Skeletal muscle satellite cell (primary cell): ENCODE data around the gene LEMD2.

Experiments
- H3K27me3 ChIP-seq: 2 replicates; pipeline ENCODE4 v1.7.0; 2013; ENCODE audit warnings: low read length; ENCODE audit not compliant: control insufficient read depth, insufficient read depth
- H3K36me3 ChIP-seq: 2 replicates; pipeline ENCODE4 v1.7.0; 2013; ENCODE audit warnings: mild to moderate bottlenecking, control low read depth, low read length; ENCODE audit not compliant: insufficient read depth
- H3K4me1 ChIP-seq: 2 replicates; pipeline ENCODE4 v1.7.0; 2013; ENCODE audit warnings: low read length; ENCODE audit not compliant: control insufficient read depth, insufficient read depth
- H3K4me2 ChIP-seq: 2 replicates; pipeline ENCODE4 v1.7.0; 2013; ENCODE audit warnings: mild to moderate bottlenecking, low read length
- H3K4me3 ChIP-seq: 2 replicates; pipeline ENCODE4 v1.7.0; 2013; ENCODE audit warnings: low read length
- H3K9ac ChIP-seq: 2 replicates; pipeline ENCODE4 v1.7.0; 2013; ENCODE audit warnings: mild to moderate bottlenecking, low read depth, low read length, moderate library complexity
- H3K9me3 ChIP-seq: replicated peaks from 2 replicates; pipeline ENCODE4 v1.7.0; 2013; ENCODE audit warnings: mild to moderate bottlenecking, control low read depth, low read length

Gene LEMD2

GRCh38 chr6:33727932-33728331 lies 61.0 kb downstream of the LEMD2 start:
- peaks cover 3% of the 10 kb centered on the region for H3K4me1 ChIP-seq

GRCh38 chr6:33727126-33727525 lies 61.8 kb downstream of the LEMD2 start:
- Histone ChIP-seq H3K4me2 (no peak overlapping the region), H3K4me1 (no peaks in the 10 kb centered on the region), H3K36me3 (peaks cover 40% of the 10 kb centered on the region), H3K9ac (no peak overlapping the region), H3K9me3 (no peaks in the 10 kb centered on the region), H3K27me3 (no peaks in the 10 kb centered on the region), H3K4me3 (no peak overlapping the region)

More at GRCh38 chr6:33727932-33728331, 61.0 kb downstream of the LEMD2 start:
- Histone ChIP-seq H3K9ac (no peak overlapping the region), H3K9me3 (no peaks in the 10 kb centered on the region), H3K4me2 (no peak overlapping the region), H3K27me3 (no peaks in the 10 kb centered on the region), H3K36me3 (peaks cover 42% of the 10 kb centered on the region), H3K4me3 (no peak overlapping the region)

DNA sequence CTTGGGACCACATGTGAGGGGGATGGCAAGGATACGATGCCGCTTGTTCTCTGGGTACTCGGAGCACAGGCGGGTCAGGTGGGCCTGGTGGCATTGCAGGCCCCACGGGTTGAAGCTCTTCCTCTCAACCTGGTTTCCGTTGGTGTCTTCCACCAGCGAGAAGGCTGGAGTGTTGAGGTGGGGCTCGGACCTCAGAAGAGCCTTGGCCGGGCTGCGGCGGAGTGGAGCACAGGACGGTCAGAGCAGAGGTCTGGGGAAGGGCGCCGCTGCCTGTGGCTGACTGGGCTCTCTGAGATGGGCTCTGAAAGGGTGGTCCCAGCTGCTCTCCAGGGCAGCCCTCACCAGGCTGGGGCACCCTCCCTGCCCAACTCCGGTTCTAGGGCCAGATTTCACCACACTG lies 62.2 kb downstream of the LEMD2 start:
- no peaks in the 10 kb centered on the region for H3K9me3 ChIP-seq
- no peak overlapping the region for H3K4me2 ChIP-seq
- H3K4me3 ChIP-seq: no peak overlapping the region
- no peaks in the 10 kb centered on the region for H3K4me1 ChIP-seq
- H3K36me3 ChIP-seq: peaks cover 38% of the 10 kb centered on the region
- H3K9ac ChIP-seq: no peak overlapping the region
- no peaks in the 10 kb centered on the region for H3K27me3 ChIP-seq

DNA sequence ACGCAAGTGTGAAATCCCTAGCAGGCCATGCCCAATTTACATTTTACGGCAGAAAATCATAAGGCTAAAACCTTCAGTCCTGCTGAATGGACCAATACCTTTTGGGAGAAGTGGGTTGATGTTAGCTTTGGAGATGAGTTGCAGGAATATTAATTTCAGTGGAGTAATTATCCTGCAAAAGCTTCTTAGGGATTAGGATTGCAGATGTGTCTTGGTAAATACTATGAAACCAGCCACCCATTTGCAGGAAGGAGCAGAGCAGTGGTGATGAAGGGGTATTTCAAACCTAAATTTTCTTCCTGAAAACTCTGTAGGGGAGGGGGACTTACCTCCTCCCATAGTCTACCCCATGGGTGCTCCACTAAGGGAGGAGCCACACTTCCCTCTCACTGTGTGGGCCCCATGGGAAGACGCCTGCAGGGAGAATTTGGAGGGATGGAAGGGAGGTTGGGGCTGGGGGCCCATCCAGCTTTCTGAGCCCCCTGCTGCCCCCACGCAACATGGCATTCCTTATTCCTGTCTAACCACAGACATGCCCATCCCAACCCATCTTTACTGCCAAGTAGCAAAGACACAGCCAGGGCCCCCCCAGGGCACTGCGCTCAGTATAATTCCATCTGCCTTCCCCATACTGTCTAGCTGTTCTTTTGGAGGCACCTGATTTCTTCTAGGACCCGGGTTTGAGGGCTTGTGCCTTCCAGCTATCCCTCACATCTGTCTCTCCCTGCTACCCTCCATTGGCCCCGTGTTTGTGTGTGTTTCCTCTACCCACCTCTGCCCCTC lies 62.8 kb downstream of the LEMD2 start:
- H3K27me3 ChIP-seq: no peaks in the 10 kb centered on the region
- H3K4me3 ChIP-seq: no peak overlapping the region
- no peak overlapping the region for H3K4me2 ChIP-seq
- peaks cover 32% of the 10 kb centered on the region for H3K36me3 ChIP-seq
- no peak overlapping the region for H3K9ac ChIP-seq
- H3K4me1 ChIP-seq: no peaks in the 10 kb centered on the region
- no peaks in the 10 kb centered on the region for H3K9me3 ChIP-seq

DNA sequence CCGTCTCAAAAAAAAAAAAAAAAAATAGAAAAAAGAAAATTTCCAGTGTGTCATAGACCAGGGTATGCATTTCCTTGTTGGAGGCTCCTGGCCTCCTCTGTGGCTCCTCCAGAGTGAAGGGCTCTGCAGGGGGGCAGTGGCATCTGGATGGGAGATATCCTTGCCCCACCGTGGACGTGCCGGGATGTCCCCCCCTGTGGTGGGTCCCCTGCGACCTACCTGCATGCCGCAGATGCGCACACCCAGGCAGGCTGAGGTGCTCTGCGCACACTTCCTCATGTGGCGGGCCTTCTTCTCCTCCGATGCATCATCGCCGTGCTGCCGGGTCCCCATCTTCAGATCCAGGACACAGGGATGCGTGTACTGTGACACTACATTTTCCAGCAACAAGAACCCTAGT lies 63.7 kb downstream of the LEMD2 start:
- H3K9ac ChIP-seq: no peak overlapping the region
- no peak overlapping the region for H3K4me2 ChIP-seq
- H3K4me3 ChIP-seq: no peak overlapping the region
- no peaks in the 10 kb centered on the region for H3K4me1 ChIP-seq
- peaks cover 26% of the 10 kb centered on the region for H3K36me3 ChIP-seq
- no peaks in the 10 kb centered on the region for H3K9me3 ChIP-seq
- H3K27me3 ChIP-seq: no peaks in the 10 kb centered on the region

- Histone ChIP-seq H3K4me2 (no peak overlapping the region), H3K27me3 (no peaks in the 10 kb centered on the region), H3K4me3 (no peak overlapping the region), H3K9ac (no peak overlapping the region), H3K4me1 (no peaks in the 10 kb centered on the region), H3K36me3 (peaks cover 26% of the 10 kb centered on the region), H3K9me3 (no peaks in the 10 kb centered on the region)
Measured at GRCh38 chr6:33724102-33725023, 64.6 kb downstream of the LEMD2 start.

- peaks cover 19% of the 10 kb centered on the region for H3K36me3 ChIP-seq
- H3K4me1 ChIP-seq: peaks cover 2% of the 10 kb centered on the region
- H3K4me3 ChIP-seq: no peak overlapping the region
- no peaks in the 10 kb centered on the region for H3K27me3 ChIP-seq
- H3K9me3 ChIP-seq: no peaks in the 10 kb centered on the region
- H3K9ac ChIP-seq: no peak overlapping the region
- H3K4me2 ChIP-seq: no peak overlapping the region
Measured at GRCh38 chr6:33723371-33724085, 65.4 kb downstream of the LEMD2 start.

DNA sequence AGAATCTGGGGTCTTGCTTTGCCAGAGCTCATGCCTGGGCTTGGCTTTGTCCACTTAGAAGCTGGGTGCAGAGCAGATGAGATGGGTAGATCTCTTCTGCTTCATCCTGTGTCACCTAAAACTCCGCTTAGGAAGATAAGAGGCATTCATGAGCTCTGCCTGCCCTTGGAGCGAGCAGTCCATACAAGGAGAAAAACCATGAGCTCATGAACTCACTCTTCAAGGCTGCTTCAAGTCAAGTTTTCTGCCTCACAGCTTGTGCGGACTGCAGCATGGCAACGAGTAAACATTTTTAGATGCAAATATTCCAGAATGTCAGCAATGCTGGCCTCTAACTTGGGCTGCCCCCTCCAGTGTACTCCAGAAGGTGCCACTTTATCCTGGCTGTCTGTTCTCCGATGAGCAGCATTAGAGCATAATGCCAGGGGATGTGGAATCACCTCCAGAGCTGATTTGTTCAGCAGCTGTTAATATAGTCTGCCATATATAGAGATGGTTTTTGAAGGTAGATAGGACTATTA lies 66.8 kb downstream of the LEMD2 start:
- H3K27me3 ChIP-seq: no peaks in the 10 kb centered on the region
- no peak overlapping the region for H3K4me2 ChIP-seq
- no peak overlapping the region for H3K4me3 ChIP-seq
- H3K36me3 ChIP-seq: peaks cover 16% of the 10 kb centered on the region
- no peaks in the 10 kb centered on the region for H3K9me3 ChIP-seq
- peaks cover 10% of the 10 kb centered on the region for H3K4me1 ChIP-seq
- no peak overlapping the region for H3K9ac ChIP-seq

DNA sequence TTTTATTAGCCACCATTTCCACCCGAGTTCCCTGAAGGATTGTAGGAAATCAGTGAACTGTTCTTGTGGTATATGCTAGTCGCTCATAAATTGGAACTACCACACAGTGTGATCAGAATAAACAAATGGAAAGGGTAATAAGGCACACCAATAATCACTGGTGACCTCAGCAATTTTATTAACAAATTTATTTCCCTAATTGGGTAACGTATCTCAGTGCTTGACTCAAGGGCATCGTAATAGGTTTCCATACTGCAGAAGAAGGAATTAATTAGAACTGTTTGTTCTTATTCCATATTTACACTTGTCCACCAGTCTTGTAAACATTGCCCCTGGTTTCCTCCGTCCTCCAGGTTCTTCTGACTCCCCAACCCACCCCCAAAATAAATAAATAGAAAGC lies 67.4 kb downstream of the LEMD2 start:
- peaks cover 10% of the 10 kb centered on the region for H3K4me1 ChIP-seq
- no peak overlapping the region for H3K4me2 ChIP-seq
- H3K9ac ChIP-seq: no peak overlapping the region
- H3K36me3 ChIP-seq: peaks cover 12% of the 10 kb centered on the region
- no peaks in the 10 kb centered on the region for H3K9me3 ChIP-seq
- H3K4me3 ChIP-seq: no peak overlapping the region
- no peaks in the 10 kb centered on the region for H3K27me3 ChIP-seq
